GM19328 (cell line): ENCODE data around the gene SS18L1.

Experiments
- ATAC-seq: cut with Tn5 transposase; IDR thresholded peaks from one replicate; pipeline ENCODE4 v1.9.1; 2021; ENCODE audit warnings: mild to moderate bottlenecking, moderate library complexity; ENCODE audit not compliant: unreplicated experiment

Gene SS18L1

DNA sequence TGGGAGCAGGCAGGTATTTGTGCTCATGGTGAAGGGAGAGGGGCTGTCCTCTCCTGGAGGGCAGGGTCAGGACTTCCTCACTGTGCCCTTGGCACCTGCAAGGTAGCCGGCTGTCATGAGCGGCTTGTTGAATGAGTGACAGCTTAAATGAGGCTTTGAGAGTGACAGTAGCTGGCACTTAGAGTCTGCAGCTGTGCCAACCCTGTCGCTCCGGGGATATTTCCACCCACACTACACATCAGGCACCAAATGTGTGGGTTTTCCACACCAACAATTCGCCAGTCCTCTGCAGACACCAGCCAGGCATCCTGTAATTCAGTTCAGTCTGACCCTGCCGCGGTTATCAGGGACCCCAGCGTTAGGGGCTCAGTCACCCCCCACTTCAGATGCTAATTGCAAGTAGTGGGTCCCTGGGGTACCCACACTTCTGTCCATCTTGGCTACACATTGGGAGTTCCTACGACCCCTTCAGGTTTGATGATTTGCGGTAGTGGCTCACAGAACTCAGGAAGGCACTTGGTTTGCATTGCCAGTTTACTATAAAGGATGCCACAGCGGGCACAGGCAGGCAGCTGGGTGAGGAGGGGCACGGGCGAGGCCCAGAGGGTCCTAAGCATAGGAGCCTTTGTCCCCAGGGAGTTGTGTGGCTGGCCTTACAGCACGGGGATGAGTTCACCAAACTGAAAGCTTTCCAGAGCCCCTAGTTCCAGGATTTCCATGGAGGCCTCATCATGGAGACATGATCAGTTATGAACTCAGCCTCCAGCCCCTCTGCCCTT, 48.4 kb downstream of the SS18L1 start:
- ATAC-seq, result no peak

DNA sequence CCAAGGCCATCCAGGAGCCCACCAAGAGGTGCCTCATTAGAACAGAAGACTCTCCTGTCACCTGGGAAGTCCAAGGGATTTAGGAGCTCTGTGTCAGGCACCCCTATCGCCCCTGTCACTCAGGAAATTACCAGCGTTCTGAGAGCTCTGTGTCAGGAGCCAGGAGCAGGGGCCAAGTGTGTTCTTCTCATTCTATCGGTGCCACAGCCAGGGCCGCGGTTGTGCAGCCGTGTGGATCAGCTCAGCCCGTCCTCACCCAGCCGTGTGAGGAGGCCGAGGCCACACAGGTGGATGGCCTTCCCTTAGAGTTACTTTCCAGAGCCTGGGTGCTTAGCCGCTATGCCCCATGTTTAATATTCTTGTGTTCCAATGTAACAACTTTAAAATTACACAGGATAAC, 49.1 kb downstream of the SS18L1 start:
- ATAC-seq, result no peak

DNA sequence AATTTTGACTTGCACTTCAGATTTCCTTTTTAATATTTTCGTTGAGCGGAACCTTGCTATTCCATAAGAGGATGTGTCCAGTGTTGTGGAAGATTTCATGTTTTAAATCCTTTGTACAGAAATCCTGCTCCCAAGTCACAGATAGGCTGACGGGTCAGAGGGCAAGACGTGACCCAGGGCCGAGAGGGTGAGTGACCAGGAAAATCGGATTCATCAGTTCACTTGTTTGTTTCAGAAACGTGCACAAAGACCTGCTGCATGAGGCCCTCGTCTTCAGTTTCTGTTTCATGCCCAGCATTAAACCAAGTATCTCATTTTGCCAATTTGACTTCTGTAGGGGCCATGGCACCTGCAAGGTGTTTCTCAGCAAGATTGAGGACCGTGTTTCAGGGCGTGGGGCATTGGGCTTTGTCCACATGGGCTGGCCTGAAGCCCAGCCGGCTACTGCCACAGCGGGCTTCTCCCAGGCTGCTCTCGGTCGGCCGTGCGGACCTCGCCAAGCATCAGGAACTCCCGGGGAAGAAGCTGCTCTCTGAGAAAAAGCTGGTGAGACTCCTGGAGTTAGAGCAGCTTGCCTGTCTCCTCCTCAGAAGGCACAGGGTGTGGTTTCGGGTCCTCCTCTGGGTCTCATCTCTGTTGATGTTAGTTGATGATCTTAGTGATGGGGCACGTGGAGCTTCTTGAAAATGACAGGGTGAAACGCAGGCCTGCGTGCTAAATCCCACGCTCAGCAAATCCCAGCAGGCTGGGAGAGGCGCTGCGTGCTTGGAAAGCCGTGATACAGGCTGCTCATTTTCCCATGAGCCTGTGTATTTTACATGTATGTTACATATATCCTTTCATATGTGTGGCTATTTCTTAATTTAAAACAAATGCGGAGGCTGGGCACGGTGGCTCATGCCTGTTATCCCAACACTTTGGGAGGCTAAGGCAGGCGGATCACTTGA, 49.8 kb downstream of the SS18L1 start:
- no peak for ATAC-seq

DNA sequence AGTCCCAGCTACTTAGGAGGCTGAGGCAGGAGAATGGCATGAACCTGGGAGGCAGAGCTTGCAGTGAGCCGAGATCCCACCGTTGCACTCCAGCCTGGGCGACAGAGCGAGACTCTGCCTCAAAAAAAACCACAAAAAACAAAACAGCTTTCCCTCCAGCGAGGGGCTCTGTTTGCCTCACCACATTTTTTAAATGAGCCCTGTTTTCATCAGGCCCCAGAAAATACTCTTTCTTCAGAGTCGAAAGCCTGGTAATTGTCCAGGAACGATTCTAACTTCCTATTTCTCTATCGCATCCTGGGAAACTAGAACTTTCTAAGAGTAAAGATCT, 51.5 kb downstream of the SS18L1 start:
- no peak for ATAC-seq

DNA sequence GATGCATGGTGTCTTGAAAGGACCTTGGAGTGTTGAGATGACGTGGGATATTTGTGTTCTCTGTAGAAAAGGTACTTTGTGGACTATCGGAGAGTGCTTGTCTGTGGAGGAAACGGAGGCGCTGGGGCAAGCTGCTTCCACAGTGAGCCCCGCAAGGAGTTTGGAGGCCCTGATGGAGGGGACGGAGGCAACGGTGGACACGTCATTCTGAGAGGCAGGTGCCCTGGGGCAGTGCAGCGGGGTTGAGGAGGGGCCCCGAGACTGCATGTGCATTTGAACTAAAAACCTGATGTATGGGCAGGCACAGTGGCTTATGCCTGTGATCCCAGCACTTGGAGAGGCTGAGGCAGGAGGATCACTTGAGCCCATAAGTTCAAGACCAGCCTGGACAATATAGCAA, 52.2 kb downstream of the SS18L1 start:
- no peak for ATAC-seq

DNA sequence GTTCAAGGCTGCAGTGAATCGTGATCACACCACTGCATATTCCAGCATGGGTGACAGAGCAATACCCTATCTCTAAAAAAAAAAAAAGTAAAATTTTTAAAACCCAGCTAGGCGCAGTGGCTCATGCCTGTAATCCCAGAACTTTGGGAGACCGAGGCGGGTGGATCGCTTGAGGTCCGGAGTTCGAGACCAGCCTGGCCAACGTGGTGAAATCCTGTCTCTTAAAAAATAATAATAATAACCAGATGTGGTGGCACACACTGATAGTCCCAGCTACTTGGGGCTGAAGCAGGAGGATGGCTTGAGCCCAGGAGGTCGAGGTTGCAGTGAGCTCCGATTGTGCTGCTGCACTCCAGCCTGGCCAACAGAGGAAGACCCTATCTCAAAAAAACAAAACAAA, 52.7 kb downstream of the SS18L1 start:
- no peak for ATAC-seq

DNA sequence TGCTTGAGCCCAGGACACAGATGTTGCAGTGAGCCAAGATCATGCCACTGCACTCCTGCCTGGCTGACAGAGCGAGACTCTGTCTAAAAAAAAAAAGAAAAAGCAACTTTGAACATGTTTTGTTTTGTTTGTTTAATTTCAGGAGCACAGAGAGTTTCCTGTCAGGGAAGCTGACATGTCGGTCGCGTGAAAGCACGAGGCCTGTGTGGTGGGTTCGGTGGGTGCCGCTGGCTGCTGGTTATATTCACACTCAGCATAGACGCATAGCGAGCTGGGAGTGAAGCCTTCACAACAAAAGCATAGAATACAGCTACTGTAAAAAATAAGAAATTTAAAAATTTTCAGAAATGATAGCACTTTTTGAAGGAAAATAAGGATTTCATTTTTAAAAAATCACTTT, 53.7 kb downstream of the SS18L1 start:
- ATAC-seq, result no peak

DNA sequence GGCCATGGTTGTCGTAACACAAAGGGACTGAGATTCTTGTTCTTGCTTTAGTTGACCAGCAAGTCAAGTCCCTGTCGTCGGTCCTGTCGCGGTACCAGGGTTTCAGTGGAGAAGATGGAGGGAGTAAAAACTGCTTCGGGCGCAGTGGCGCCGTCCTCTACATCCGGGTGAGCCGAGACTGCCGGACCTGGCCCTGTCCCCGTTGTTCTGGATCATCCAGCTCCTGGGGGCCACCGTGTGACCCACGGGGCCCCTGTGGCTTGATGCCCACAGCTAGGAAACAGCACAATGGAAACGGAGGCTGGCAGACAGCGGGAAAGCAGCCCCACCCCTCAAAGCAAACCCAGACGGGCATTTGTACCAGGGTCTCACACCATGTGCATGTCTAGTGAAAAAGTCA, 54.2 kb downstream of the SS18L1 start:
- no peak for ATAC-seq

DNA sequence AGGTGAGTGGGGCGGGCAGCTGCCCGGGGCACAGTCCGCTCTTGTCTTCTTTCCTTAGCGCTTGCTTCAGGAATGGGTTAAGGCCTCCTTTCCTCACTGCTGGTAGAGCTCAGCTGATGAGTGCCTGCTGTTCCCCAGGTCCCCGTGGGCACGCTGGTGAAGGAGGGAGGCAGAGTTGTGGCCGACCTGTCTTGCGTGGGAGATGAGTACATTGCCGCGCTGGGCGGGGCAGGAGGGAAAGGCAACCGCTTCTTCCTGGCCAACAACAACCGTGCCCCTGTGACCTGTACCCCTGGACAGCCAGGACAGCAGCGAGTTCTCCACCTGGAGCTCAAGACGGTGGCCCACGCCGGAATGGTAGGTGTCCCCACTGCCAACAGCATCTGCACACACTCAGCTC, 54.9 kb downstream of the SS18L1 start:
- no peak for ATAC-seq

DNA sequence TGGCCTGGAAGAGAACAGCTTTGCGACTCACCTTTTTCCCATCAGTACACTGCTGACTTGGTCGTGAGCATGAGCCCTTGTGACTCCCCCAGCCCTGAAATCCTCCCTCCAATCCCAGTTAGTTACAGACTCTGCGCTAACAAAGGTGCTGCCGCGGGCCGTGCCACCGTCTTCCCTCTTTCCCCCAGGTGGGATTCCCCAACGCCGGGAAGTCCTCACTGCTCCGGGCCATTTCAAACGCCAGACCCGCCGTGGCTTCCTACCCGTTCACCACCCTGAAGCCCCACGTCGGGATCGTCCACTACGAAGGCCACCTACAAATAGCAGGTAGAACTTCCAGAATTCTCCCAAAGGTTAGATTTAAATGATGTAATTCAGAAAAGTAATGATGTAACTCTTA, 55.4 kb downstream of the SS18L1 start:
- ATAC-seq, result no peak

DNA sequence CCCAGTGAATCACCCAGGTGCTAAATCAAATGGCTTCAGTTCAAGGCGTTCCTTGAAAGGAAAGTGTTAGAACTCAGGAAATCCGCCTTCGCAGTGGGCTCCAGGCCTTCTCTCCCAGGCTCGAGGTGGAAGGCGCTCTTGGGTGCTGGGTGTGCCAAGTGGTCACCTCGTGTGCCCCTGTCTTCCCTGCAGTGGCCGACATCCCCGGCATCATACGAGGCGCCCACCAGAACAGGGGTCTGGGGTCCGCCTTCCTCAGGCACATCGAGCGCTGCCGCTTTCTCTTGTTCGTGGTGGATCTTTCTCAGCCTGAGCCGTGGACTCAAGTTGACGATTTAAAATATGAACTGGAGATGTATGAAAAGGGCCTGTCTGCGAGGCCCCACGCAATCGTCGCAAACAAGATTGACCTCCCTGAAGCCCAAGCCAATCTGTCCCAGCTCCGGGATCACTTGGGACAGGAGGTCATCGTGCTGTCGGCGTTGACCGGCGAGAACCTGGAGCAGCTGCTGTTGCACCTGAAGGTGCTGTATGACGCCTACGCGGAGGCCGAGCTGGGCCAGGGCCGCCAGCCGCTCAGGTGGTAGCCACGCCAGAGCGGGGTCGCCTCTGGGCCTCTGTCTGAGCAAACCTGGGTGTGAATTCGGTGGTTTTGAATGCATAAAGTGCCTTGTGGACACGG, 57.1 kb downstream of the SS18L1 start:
- ATAC-seq, result no peak

DNA sequence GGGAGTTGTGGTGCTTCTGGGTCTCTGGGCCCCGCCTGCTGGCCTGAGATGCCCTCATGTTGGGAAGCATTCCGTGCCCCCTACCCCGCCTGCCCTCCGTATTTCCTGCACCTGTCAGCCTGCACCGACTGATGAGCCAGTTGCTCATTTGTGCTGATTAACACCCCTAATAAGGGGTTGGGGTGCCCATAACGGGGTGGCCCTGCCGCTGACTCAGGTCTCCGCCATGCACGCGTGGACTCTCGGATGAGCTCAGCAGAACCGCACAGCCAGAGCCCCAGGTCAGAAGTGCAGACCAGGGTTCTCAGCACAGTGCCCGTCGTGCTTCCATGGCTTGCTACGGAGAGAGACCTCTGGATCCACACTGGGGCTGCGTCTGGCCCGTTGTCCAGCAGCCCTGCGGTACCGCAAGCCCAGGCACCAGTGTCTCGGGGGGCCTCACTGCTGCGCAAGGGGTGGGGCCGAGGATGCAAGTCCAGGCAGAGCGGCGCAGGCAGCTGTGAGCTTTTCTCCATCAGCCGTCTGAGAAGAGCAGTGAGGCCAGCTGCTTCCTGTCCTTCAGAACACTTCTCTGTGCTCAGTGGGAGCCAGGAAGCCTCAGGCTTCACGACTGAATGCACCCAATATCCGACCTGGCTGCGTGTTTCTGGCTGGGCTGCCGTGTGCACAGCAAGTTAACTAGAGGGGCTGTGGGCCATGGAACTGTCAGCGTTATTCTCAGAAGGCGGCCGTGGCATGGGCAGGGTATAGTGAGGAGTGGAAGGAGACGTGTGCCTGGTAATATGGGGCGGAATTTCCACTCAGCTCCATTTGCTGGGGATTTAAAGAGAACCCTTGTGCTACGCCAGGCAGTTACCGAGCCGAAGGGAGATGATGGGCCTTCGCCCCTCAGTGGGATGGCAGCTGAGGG, 57.9 kb downstream of the SS18L1 start:
- peak; percentile 60 for ATAC-seq

DNA sequence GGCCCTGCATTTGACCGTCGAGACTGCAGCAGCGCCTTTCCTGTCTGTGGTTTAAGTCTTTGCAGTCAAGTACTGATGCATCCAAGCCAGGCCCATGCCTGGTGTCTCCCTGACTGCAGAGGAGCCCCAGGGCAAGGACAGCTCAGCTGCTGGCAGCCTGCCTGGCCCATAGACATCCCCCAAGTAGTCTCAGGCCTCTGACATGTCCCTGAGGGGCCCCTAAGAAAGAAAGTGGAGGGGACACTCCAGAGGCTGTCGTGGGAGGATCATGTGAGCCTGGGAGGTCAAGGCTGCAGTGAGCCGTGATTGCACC, 58.5 kb downstream of the SS18L1 start:
- no peak for ATAC-seq

DNA sequence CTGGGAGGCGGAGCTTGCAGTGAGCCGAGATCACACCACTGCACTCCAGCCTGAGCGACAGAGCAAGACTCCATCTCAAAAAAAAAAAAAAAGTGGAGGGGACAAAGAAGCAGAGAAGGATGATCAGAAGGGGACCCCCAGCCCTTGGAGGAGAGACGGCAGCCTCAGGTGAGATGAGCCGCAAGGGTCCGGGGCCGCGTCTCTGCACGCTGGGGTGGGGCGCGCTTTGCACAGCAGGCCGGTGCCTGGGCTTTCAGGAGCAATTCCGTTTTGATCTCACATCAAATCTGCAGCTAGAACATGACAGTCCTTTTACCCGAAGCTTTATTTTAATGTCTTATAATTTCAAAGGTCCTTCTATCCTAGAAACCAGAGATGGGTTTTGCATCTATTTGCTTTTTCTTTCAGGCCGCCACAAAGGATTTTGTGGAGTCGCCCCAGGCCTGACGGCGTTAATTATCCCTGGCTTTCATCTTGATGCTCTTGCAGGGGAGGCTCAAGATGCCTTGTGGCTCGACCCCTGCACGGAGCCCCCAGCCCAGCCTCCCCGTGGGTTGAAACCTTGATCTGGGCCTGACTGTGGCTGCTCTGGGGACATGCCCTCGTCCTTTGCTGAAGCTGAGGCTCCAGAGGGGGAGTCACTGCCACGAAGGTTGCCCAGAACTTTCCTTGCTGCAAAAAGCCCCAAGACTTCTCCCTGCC, 59.3 kb downstream of the SS18L1 start:
- ATAC-seq, result no peak

DNA sequence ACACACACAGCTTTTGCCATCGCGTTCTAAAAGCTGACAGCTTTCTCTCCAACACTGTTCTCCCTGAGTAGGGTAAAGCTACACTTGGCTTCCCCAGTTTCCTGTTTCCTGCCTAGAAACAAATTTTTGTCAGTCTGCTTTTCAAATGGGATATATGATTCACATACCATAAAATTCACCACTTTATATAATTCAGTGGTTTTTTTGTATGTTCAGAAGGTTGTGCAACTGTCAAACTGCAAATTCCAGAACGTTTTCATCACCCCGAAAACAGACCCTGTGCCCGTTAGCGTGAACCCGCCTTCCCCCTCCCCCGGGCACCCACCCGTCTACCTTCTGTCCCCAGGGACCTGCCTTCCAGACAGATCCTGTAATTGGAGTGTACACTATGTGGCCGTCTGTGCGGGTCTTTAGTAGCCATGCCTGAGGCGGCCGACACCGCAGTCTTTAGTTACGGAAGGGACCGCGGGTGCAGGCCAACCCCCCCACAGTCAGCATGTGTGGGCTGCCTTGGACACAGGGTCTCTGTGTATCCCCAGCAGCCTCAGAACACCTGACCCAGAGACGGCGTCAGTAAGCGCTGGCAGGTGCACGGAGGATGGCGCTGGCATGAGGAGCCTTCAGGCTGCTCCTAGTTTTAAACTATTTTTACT, 59.9 kb downstream of the SS18L1 start:
- no peak for ATAC-seq

DNA sequence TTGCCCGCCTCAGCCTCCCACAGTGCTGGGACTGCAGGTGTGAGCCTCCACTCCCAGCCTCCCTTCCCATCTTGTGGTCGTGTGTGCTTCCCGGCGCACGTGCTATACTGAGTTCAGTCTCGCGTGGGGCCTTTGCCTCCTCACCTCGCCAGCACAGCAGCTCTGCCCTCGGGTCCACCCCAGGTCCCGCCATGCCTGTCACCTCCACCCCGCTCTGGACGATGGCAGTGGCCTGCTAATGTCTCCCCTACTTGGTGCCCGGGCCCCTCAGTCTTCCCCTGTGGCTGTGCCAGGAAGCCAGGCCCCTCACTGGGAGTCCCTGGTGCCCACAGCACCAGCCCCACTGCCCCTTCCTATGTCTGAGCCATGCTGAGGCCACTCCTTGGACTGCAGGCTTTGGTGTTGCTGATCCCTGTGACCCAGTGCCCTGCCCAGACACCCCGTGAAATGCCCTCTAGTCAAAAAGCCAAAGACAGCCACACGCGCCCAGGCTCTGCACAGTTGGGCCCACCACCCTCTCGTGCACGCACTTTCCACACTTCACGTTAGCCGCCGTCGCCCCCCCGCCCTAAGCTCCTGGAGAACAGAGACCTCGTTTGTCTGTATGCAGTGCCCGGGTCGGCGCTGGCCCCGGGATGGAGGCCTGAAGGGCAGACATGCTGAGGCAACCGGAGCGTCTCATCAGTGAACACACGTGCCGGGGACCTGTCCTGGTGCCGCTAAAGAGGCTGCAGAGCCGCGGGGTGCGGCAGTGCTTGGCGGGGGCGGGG, 62.2 kb downstream of the SS18L1 start:
- ATAC-seq, result no peak

DNA sequence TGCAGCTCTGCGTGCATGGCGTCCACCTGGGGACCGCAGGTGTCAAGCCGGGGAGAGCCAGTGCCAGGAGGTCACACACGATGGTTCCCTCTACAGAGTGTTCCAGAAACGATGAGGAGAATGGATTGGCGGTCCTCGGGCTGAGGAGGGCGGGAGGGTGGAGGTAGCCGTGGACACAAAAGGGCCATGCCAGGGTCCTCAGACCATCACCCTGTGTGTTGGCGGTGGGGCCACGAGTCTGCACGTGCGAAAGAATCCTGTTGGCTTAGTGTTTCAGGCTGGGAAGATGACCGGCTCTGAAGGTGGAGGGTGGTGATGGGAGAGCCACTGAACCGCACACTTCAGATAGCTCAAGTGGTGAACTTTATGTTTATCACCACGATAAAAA, 62.8 kb downstream of the SS18L1 start:
- no peak for ATAC-seq

DNA sequence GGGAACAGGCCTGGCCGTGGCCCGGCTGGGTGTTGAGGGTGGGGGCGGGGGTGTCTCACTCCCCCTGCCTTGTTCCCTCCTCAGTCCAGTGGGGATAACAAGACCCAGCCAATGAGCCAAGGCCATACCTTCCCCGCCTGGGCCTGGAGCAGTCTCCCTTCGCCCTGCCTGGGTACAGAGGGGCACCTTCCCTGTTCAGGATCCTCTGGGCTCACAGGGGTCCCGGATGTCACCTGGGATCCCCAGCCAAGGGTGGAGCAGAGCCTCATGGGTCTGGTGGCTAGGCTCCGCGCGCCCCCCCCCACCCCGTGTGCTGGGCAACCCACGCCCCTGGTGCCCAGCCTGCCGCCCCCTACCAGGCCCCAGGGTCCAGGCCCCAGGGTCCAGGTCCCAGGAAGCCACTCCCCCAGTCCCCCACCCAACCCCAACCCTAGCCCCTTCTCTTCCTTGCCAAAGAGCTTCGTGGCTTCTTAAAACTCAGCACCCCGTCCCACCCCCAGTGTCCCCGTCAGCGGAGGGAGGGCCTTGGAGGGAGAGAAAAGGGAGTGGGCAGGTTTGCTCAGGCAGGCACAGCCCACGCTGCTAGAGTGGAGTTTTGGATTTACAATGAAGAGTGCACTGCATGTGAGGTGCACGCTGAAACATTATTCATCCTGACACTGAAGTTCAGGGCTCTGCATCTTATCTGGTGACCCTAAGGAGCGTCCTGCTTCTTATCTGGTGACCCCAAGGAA, 64.7 kb downstream of the SS18L1 start:
- ATAC-seq, result no peak
